GM21529 (cell line): ENCODE data around the gene EGLN2.
"Not testable (repeated sequence)": the region's sequence is repeated elsewhere in the genome, so short reads cannot be mapped to it uniquely, and the experiment has no call there.

Source experiments
- ATAC-seq: cut with Tn5 transposase; IDR thresholded peaks from one replicate; pipeline ENCODE4 v1.9.1; 2021; ENCODE audit not compliant: unreplicated experiment

EGLN2 gene

GRCh38 chr19:40776364-40776763, 22.6 kb upstream of the EGLN2 start:
- no peak for ATAC-seq

- peak; percentile 65 for ATAC-seq
Measured at GRCh38 chr19:40776932-40777644, 21.9 kb upstream of the EGLN2 start.

GRCh38 chr19:40777645-40777936, 21.4 kb upstream of the EGLN2 start:
- no peak for ATAC-seq

- peak; percentile 59 for ATAC-seq
Measured at GRCh38 chr19:40777937-40778705, 20.9 kb upstream of the EGLN2 start, which contains the start of gene RAB4B. Gene RAB4B (plus strand): TSS chr19:40778247. CDS start chr19:40778376, 129 bp downstream.

GRCh38 chr19:40778706-40779284, 20.2 kb upstream of the EGLN2 start:
- ATAC-seq, result no peak

- no peak for ATAC-seq
Measured at GRCh38 chr19:40780582-40780981, 18.4 kb upstream of the EGLN2 start.

GRCh38 chr19:40781140-40781539, 17.9 kb upstream of the EGLN2 start:
- no peak for ATAC-seq

- no peak for ATAC-seq
Measured at GRCh38 chr19:40783711-40784110, 15.3 kb upstream of the EGLN2 start.

- not testable (repeated sequence) for ATAC-seq
Measured at GRCh38 chr19:40784146-40784545, 14.8 kb upstream of the EGLN2 start.

- no peak for ATAC-seq
Measured at GRCh38 chr19:40785526-40785925, 13.5 kb upstream of the EGLN2 start.

GRCh38 chr19:40786060-40787037, 12.6 kb upstream of the EGLN2 start:
- ATAC-seq, result no peak

GRCh38 chr19:40791349-40791748, 7.6 kb upstream of the EGLN2 start:
- ATAC-seq, result no peak

GRCh38 chr19:40791996-40792395, 7.0 kb upstream of the EGLN2 start:
- ATAC-seq, result no peak

- ATAC-seq, result no peak
Measured at GRCh38 chr19:40797166-40797962, 1.6 kb upstream of the EGLN2 start.

- no peak for ATAC-seq
Measured at GRCh38 chr19:40797963-40798682, 868 bp upstream of the EGLN2 start.

- ATAC-seq, result no peak
Measured at GRCh38 chr19:40799558-40800338, 757 bp downstream of the EGLN2 start.

GRCh38 chr19:40800339-40800996, 1.5 kb downstream of the EGLN2 start:
- ATAC-seq, result no peak

GRCh38 chr19:40800997-40801377, 2.0 kb downstream of the EGLN2 start:
- ATAC-seq, result no peak
